ENCODE measurements around the gene HHAT. TPM values are rescaled to one million over a fixed set of nuclear protein-coding genes. Genes with fewer than 3 reads are reported as not detected.

The HHAT gene
- total RNA-seq, 2 experiments from 2014 or later: 0.82 to 0.84 TPM

GRCh38 chr1:210586771-210587170 is 258.1 kb downstream of the HHAT start:
- no peak for DNase-seq
- CTCF ChIA-PET: interaction anchor here (0.6 to 2.0 kb wide), 3 partner anchors 547 to 927 kb away, joined by 3 to 11 read pairs (median 4); partner anchors contain the start of gene KCNH1
- POLR2A ChIA-PET: no interaction called here
- H3K27me3 Mint-ChIP-seq: no peaks in the 10 kb centered on the region
- peaks cover 12% of the 10 kb centered on the region for H3K9me3 Mint-ChIP-seq (ENCODE audit: low read depth)
- intact Hi-C loops (cut with DNase I, micrococcal nuclease): loop anchor here in 1 of 2 experiments (10.0 kb wide), 1 partner anchor 928 kb away; no protein-coding TSS in a partner anchor
- H3K36me3 Mint-ChIP-seq (ENCODE audit: low read depth): no peaks in the 10 kb centered on the region
- no peak overlapping the region for H3K27ac Mint-ChIP-seq
- no peak overlapping the region for H3K4me3 Mint-ChIP-seq
- no peak for ATAC-seq
- peaks cover 7% of the 10 kb centered on the region for H3K4me1 Mint-ChIP-seq

- DNase-seq (no peak), ATAC-seq (no peak)
- ChIA-PET POLR2A (no interaction called here), CTCF (interaction anchor here (0.6 to 2.0 kb wide), 3 partner anchors 546 to 926 kb away, joined by 3 to 11 read pairs (median 4); partner anchors contain the start of gene KCNH1)
- peaks cover 1% of the 10 kb centered on the region for H3K36me3 Mint-ChIP-seq (ENCODE audit: low read depth)
- H3K27ac Mint-ChIP-seq: no peak overlapping the region
- H3K9me3 Mint-ChIP-seq (ENCODE audit: low read depth): peaks cover 12% of the 10 kb centered on the region
- H3K4me1 Mint-ChIP-seq: peaks cover 2% of the 10 kb centered on the region
- intact Hi-C loops (cut with DNase I, micrococcal nuclease): loop anchor here in 1 of 2 experiments (10.0 kb wide), 1 partner anchor 927 kb away; no protein-coding TSS in a partner anchor
- H3K27me3 Mint-ChIP-seq: no peaks in the 10 kb centered on the region
- no peak overlapping the region for H3K4me3 Mint-ChIP-seq
These were observed 258.9 kb downstream of the HHAT start for GRCh38 chr1:210587566-210587965.

- no peak for ATAC-seq
- DNase-seq: no peak
- ChIA-PET CTCF (no interaction called here), POLR2A (no interaction called here)
- Mint-ChIP-seq H3K27ac (no peak overlapping the region), H3K27me3 (no peaks in the 10 kb centered on the region), H3K4me3 (no peak overlapping the region), H3K9me3 (ENCODE audit: low read depth) (peaks cover 12% of the 10 kb centered on the region), H3K4me1 (no peaks in the 10 kb centered on the region), H3K36me3 (ENCODE audit: low read depth) (peaks cover 1% of the 10 kb centered on the region)
- intact Hi-C loops (cut with DNase I, micrococcal nuclease): loop anchor here in 1 of 2 experiments (10.0 kb wide), 1 partner anchor 926 kb away; no protein-coding TSS in a partner anchor
These were observed 259.7 kb downstream of the HHAT start for GRCh38 chr1:210588357-210588756.

- no peak overlapping the region for H3K27ac Mint-ChIP-seq
- ChIA-PET POLR2A (no interaction called here), CTCF (no interaction called here)
- H3K4me1 Mint-ChIP-seq: no peaks in the 10 kb centered on the region
- no peaks in the 10 kb centered on the region for H3K27me3 Mint-ChIP-seq
- H3K4me3 Mint-ChIP-seq: no peak overlapping the region
- intact Hi-C loops (cut with DNase I, micrococcal nuclease): loop anchor here in 1 of 2 experiments (10.0 kb wide), 1 partner anchor 926 kb away; no protein-coding TSS in a partner anchor
- no peak for DNase-seq
- peaks cover 1% of the 10 kb centered on the region for H3K36me3 Mint-ChIP-seq (ENCODE audit: low read depth)
- peaks cover 12% of the 10 kb centered on the region for H3K9me3 Mint-ChIP-seq (ENCODE audit: low read depth)
- no peak for ATAC-seq
These were observed 260.2 kb downstream of the HHAT start for GRCh38 chr1:210588946-210589345.

GRCh38 chr1:210591214-210591613 is 262.5 kb downstream of the HHAT start:
- Mint-ChIP-seq H3K27ac (no peak overlapping the region), H3K36me3 (ENCODE audit: low read depth) (peaks cover 1% of the 10 kb centered on the region), H3K9me3 (ENCODE audit: low read depth) (peaks cover 12% of the 10 kb centered on the region), H3K4me3 (no peak overlapping the region), H3K4me1 (no peaks in the 10 kb centered on the region), H3K27me3 (no peaks in the 10 kb centered on the region)
- DNase-seq (no peak), ATAC-seq (no peak)
- ChIA-PET CTCF (interaction anchor here (1.2 kb wide), 1 partner anchor 26 kb away, joined by 3 read pairs; no protein-coding TSS in a partner anchor), POLR2A (no interaction called here)
- intact Hi-C loops (cut with DNase I, micrococcal nuclease): no loop called here

- intact Hi-C loops (cut with DNase I, micrococcal nuclease): no loop called here
- H3K36me3 Mint-ChIP-seq (ENCODE audit: low read depth): peaks cover 1% of the 10 kb centered on the region
- no peaks in the 10 kb centered on the region for H3K4me1 Mint-ChIP-seq
- no peak overlapping the region for H3K4me3 Mint-ChIP-seq
- POLR2A ChIA-PET: no interaction called here
- CTCF ChIA-PET: no interaction called here
- H3K27me3 Mint-ChIP-seq: peaks cover 3% of the 10 kb centered on the region
- ATAC-seq (no peak), DNase-seq (no peak)
- peaks cover 12% of the 10 kb centered on the region for H3K9me3 Mint-ChIP-seq (ENCODE audit: low read depth)
- H3K27ac Mint-ChIP-seq: no peak overlapping the region
These were observed 265.9 kb downstream of the HHAT start for GRCh38 chr1:210594605-210595004.

- Mint-ChIP-seq H3K27me3 (peaks cover 4% of the 10 kb centered on the region), H3K4me1 (no peaks in the 10 kb centered on the region), H3K4me3 (no peak overlapping the region), H3K9me3 (ENCODE audit: low read depth) (no peaks in the 10 kb centered on the region), H3K36me3 (ENCODE audit: low read depth) (peaks cover 1% of the 10 kb centered on the region), H3K27ac (no peak overlapping the region)
- intact Hi-C loops (cut with DNase I, micrococcal nuclease): no loop called here
- CTCF ChIA-PET: interaction anchor here (0.7 kb wide), 2 partner anchors 514 to 1317 kb away, joined by 3 to 4 read pairs; no protein-coding TSS in a partner anchor
- DNase-seq: no peak
- no peak for ATAC-seq
- POLR2A ChIA-PET: no interaction called here
These were observed 267.9 kb downstream of the HHAT start for GRCh38 chr1:210596641-210597040.

GRCh38 chr1:210597555-210598134 is 268.9 kb downstream of the HHAT start:
- Mint-ChIP-seq H3K4me1 (no peaks in the 10 kb centered on the region), H3K27me3 (peaks cover 4% of the 10 kb centered on the region), H3K9me3 (ENCODE audit: low read depth) (no peaks in the 10 kb centered on the region), H3K36me3 (ENCODE audit: low read depth) (no peaks in the 10 kb centered on the region), H3K4me3 (no peak overlapping the region), H3K27ac (no peak overlapping the region)
- CTCF ChIA-PET: no interaction called here
- ATAC-seq: no peak
- intact Hi-C loops (cut with DNase I, micrococcal nuclease): no loop called here
- POLR2A ChIA-PET: no interaction called here
- no peak for DNase-seq

- DNase-seq (no peak), ATAC-seq (no peak)
- intact Hi-C loops (cut with DNase I, micrococcal nuclease): no loop called here
- no peak overlapping the region for H3K27ac Mint-ChIP-seq
- H3K9me3 Mint-ChIP-seq (ENCODE audit: low read depth): no peaks in the 10 kb centered on the region
- no peaks in the 10 kb centered on the region for H3K4me1 Mint-ChIP-seq
- H3K36me3 Mint-ChIP-seq (ENCODE audit: low read depth): no peaks in the 10 kb centered on the region
- H3K27me3 Mint-ChIP-seq: peaks cover 4% of the 10 kb centered on the region
- ChIA-PET CTCF (no interaction called here), POLR2A (no interaction called here)
- no peak overlapping the region for H3K4me3 Mint-ChIP-seq
These were observed 269.5 kb downstream of the HHAT start for GRCh38 chr1:210598135-210598652.

GRCh38 chr1:210600421-210601159 is 271.9 kb downstream of the HHAT start:
- Mint-ChIP-seq H3K36me3 (ENCODE audit: low read depth) (no peaks in the 10 kb centered on the region), H3K4me1 (no peaks in the 10 kb centered on the region), H3K9me3 (ENCODE audit: low read depth) (no peaks in the 10 kb centered on the region), H3K27me3 (peaks cover 4% of the 10 kb centered on the region), H3K4me3 (no peak overlapping the region), H3K27ac (no peak overlapping the region)
- ATAC-seq (no peak), DNase-seq (no peak)
- ChIA-PET CTCF (interaction anchor here (1.8 kb wide), 1 partner anchor 195 kb away, joined by 6 read pairs; no protein-coding TSS in a partner anchor), POLR2A (no interaction called here)
- intact Hi-C loops (cut with DNase I, micrococcal nuclease): no loop called here

- H3K4me1 Mint-ChIP-seq: no peaks in the 10 kb centered on the region
- peaks cover 4% of the 10 kb centered on the region for H3K9me3 Mint-ChIP-seq (ENCODE audit: low read depth)
- no peak for ATAC-seq
- intact Hi-C loops (cut with DNase I, micrococcal nuclease): no loop called here
- no peaks in the 10 kb centered on the region for H3K36me3 Mint-ChIP-seq (ENCODE audit: low read depth)
- H3K4me3 Mint-ChIP-seq: no peak overlapping the region
- DNase-seq: no peak
- H3K27me3 Mint-ChIP-seq: peaks cover 4% of the 10 kb centered on the region
- H3K27ac Mint-ChIP-seq: no peak overlapping the region
- ChIA-PET POLR2A (no interaction called here), CTCF (no interaction called here)
These were observed 274.4 kb downstream of the HHAT start for GRCh38 chr1:210603123-210603522.

GRCh38 chr1:210605099-210605498 is 276.4 kb downstream of the HHAT start:
- intact Hi-C loops (cut with DNase I, micrococcal nuclease): no loop called here
- no peak overlapping the region for H3K4me3 Mint-ChIP-seq
- no peak for DNase-seq
- CTCF ChIA-PET: no interaction called here
- peaks cover 4% of the 10 kb centered on the region for H3K9me3 Mint-ChIP-seq (ENCODE audit: low read depth)
- no peak overlapping the region for H3K27ac Mint-ChIP-seq
- no peaks in the 10 kb centered on the region for H3K36me3 Mint-ChIP-seq (ENCODE audit: low read depth)
- ATAC-seq: no peak
- H3K27me3 Mint-ChIP-seq: no peaks in the 10 kb centered on the region
- H3K4me1 Mint-ChIP-seq: no peaks in the 10 kb centered on the region
- POLR2A ChIA-PET: no interaction called here

Data from activated CD4-positive, alpha-beta T cell treated with anti-CD3 and anti-CD28 coated beads for 36 hours (primary cell).